CD8-positive, alpha-beta memory T cell (primary cell): ENCODE measurements around the gene PAPSS1. TPM values are rescaled to one million over a fixed set of nuclear protein-coding genes. Genes with fewer than 3 reads are reported as not detected.
"Not testable (repeated sequence)": the region's sequence is repeated elsewhere in the genome, so short reads cannot be mapped to it uniquely, and the experiment has no call there.

Source experiments
- CTCF ChIA-PET: fragments of 350-600 bp; sonication (Branson Sonifier 250); formaldehyde crosslinking; loops from one replicate; lab custom pipeline; 2021; ENCODE audit warnings: antibody characterized with exemption; lab: Charles Lee
- POLR2A ChIA-PET: fragments of 350-600 bp; sonication (Branson Sonifier 250); formaldehyde crosslinking; loops from one replicate; lab custom pipeline; 2021; ENCODE audit warnings: antibody characterized with exemption; lab: Charles Lee
- DNase-seq, 5 donors: peaks; one replicate each; pipeline versions ENCODE4 v3.0.0 to v3.0.0-alpha.2; 2020 to 2022; ENCODE audit warnings: mixed read lengths in 1 of 5
- H3K27ac ChIP-seq: one replicate; pipeline ENCODE4 v1.7.0; 2013; ENCODE audit warnings: low read depth, mild to moderate bottlenecking, low read length, moderate library complexity
- H3K27me3 ChIP-seq: 2 replicates; pipeline ENCODE4 v1.7.0; 2013; ENCODE audit warnings: low read length, mild to moderate bottlenecking; ENCODE audit not compliant: insufficient read depth, poor library complexity, severe bottlenecking
- H3K36me3 ChIP-seq: 2 replicates; pipeline ENCODE4 v1.7.0; 2013; ENCODE audit warnings: mild to moderate bottlenecking, low read length, moderate library complexity; ENCODE audit not compliant: insufficient read depth
- H3K4me1 ChIP-seq: 2 replicates; pipeline ENCODE4 v1.7.0; 2013; ENCODE audit warnings: mild to moderate bottlenecking, low read length, moderate library complexity; ENCODE audit not compliant: insufficient read depth
- H3K4me3 ChIP-seq: 2 replicates; pipeline ENCODE4 v1.7.0; 2013; ENCODE audit warnings: mild to moderate bottlenecking, low read length
- H3K9me3 ChIP-seq: 2 replicates; pipeline ENCODE4 v1.7.0; 2013; ENCODE audit warnings: mild to moderate bottlenecking, low read length
- H3K27ac Mint-ChIP-seq, 8 donors: one replicate each; pipeline ENCODE4 v1.8.0; 2020 to 2021; ENCODE audit warnings: mixed read lengths in 8 of 8, mild to moderate bottlenecking in 6 of 8, inconsistent platforms in 3 of 8, moderate library complexity in 3 of 8
- H3K27me3 Mint-ChIP-seq, 2 donors: one replicate each; pipeline ENCODE4 v1.8.0; 2020 to 2021; ENCODE audit warnings: mixed read lengths in 2 of 2, mild to moderate bottlenecking in 1 of 2, moderate library complexity in 1 of 2
- H3K36me3 Mint-ChIP-seq, 3 donors: one replicate each; pipeline ENCODE4 v1.8.0; 2020 to 2021; ENCODE audit warnings: mixed read lengths in 3 of 3, inconsistent platforms in 1 of 3, mild to moderate bottlenecking in 1 of 3
- H3K4me1 Mint-ChIP-seq, 3 donors: one replicate each; pipeline ENCODE4 v1.8.0; 2020 to 2021; ENCODE audit warnings: mixed read lengths in 3 of 3, inconsistent platforms in 1 of 3, mild to moderate bottlenecking in 1 of 3
- H3K4me3 Mint-ChIP-seq, 7 donors: one replicate each; pipeline ENCODE4 v1.8.0; 2020 to 2021; ENCODE audit warnings: mixed read lengths in 7 of 7, mild to moderate bottlenecking in 6 of 7, moderate library complexity in 4 of 7, inconsistent platforms in 2 of 7
- H3K9me3 Mint-ChIP-seq, 5 donors: one replicate each; pipeline ENCODE4 v1.8.0; 2020 to 2022; ENCODE audit warnings: mixed read lengths in 5 of 5, mild to moderate bottlenecking in 3 of 5, moderate library complexity in 2 of 5, inconsistent platforms in 1 of 5
- polyA plus RNA-seq: library from polyadenylated mRNA; unstranded; fragments of 300-500 nt; fragmentation: Illumina TruSeq; gene quantifications from one replicate; pipeline ENCODE4 v1.2.3, GENCODE V29; 2021
- total RNA-seq, 2 experiments: library from RNA; stranded (reverse); gene quantifications; one replicate each; pipeline ENCODE4 v1.2.3, GENCODE V29; 2021

The PAPSS1 gene
- total and polyA plus RNA-seq, 3 experiments from 2014 or later: 26.6 to 30.9 (median 27.9) TPM

DNA sequence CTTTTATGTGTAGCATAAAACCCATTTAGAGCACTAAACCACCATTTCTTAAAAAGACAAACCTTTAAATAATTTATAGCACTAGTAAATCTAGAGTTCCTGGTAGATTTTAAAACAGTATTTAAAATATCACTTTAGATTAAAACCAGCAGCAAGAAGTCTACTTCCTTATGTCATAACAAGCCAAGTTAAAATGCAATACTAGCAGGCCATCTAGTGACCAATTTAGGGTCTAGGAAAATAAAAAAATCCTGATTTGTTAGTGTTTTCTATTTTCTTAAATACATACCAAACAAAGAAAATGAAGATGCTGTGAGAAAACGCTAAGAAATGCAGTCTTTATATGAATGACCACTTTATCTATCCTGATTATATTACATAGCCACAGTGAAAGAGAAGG, 53.9 kb downstream of the PAPSS1 start:
- Mint-ChIP-seq H3K4me3 (no peak overlapping the region), H3K9me3 (no peaks in the 10 kb centered on the region), H3K4me1 (no peaks in the 10 kb centered on the region), H3K27ac (no peak overlapping the region), H3K36me3 (peaks cover 0 to 21% (median 9%) of the 10 kb centered on the region in 3 donors), H3K27me3 (no peaks in the 10 kb centered on the region)
- no peak overlapping the region for H3K27ac ChIP-seq
- no peak overlapping the region for H3K4me3 ChIP-seq
- no peaks in the 10 kb centered on the region for H3K9me3 ChIP-seq
- no peaks in the 10 kb centered on the region for H3K4me1 ChIP-seq
- no peaks in the 10 kb centered on the region for H3K27me3 ChIP-seq
- POLR2A ChIA-PET: no interaction called here
- no peak for DNase-seq
- H3K36me3 ChIP-seq: no peaks in the 10 kb centered on the region
- CTCF ChIA-PET: no interaction called here

DNA sequence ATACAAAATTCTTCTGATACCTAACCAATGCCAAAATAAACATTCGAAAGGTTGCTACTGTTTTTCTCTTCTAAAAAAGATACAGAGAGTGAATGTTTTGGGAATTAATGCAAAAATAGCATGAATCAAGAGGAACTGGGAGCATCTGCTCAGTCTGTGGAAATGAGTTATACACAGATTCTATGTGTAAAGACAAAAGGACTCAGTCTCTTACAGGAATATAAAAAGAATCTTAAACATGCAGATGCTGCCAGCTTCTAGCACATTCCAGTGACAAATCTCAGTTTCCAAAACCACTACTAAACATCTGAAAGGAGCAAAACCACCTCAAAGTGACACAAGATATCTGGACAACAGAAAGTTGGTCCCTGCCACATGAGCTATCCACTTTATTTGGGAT, 55.0 kb downstream of the PAPSS1 start:
- no peaks in the 10 kb centered on the region for H3K36me3 ChIP-seq

DNA sequence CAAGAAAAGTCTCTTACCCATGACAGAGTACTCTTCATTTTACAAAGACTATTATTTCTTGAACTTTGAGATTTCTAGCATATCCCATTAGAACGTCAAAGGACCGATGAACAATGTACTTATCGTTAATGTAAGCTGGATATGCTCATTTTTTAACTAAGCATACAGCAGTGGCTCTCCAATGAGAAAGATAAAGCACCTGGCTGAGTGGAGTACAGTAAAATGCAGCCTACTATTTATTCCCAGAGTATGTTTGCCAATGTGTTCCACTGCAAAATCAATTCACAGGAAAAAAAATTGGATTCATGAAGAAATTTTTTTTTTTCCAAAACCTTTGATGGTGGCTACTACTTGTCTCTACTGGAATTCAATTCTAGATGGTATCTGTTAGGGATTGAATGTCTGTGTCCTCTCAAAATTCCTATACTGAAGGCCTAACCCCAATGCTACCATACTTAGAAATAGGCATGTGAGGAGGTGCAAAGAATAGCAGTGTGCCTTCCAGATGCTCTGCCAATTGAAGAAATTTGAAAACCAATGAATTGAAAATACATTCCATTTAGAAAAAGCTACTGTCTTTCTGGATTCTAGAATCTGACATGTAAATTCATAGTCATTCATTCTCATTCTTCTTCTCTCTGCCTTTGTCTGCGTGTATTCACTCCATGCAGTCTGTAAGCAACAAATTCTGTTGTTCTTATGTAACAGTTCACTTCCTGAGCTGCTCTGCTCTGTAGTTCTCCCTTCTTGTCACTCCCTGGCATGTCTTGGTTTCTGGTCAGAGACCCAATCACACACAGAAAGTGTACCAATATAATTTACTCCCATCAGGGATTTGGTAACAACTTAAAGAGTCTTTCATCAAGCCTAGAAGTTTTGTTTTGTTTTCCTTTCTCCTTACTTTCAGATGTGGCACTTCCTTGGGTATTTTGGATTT, 61.4 kb downstream of the PAPSS1 start:
- H3K4me1 ChIP-seq: no peaks in the 10 kb centered on the region
- Mint-ChIP-seq H3K4me1 (no peaks in the 10 kb centered on the region), H3K27ac (peak overlapping the region in 1 of 8 donors; percentile 76), H3K4me3 (no peak overlapping the region), H3K36me3 (peaks cover 7 to 33% (median 18%) of the 10 kb centered on the region in 3 donors), H3K27me3 (peaks cover 0 to 2% of the 10 kb centered on the region in 2 donors), H3K9me3 (no peaks in the 10 kb centered on the region)
- POLR2A ChIA-PET: no interaction called here
- H3K9me3 ChIP-seq: no peaks in the 10 kb centered on the region
- CTCF ChIA-PET: no interaction called here
- no peaks in the 10 kb centered on the region for H3K27me3 ChIP-seq
- H3K27ac ChIP-seq: no peak overlapping the region
- H3K4me3 ChIP-seq: no peak overlapping the region
- DNase-seq: no peak
- no peaks in the 10 kb centered on the region for H3K36me3 ChIP-seq

More for the DNA sequence above, 55.0 kb downstream of the PAPSS1 start:
- H3K27ac ChIP-seq: no peak overlapping the region
- Mint-ChIP-seq H3K9me3 (no peaks in the 10 kb centered on the region), H3K36me3 (peaks cover 0 to 14% (median 6%) of the 10 kb centered on the region in 3 donors), H3K4me1 (no peaks in the 10 kb centered on the region), H3K27me3 (peaks cover 0 to 2% of the 10 kb centered on the region in 2 donors), H3K27ac (no peak overlapping the region), H3K4me3 (no peak overlapping the region)
- POLR2A ChIA-PET: no interaction called here
- no peak for DNase-seq
- CTCF ChIA-PET: no interaction called here
- no peaks in the 10 kb centered on the region for H3K4me1 ChIP-seq
- no peaks in the 10 kb centered on the region for H3K27me3 ChIP-seq
- no peak overlapping the region for H3K4me3 ChIP-seq
- H3K9me3 ChIP-seq: no peaks in the 10 kb centered on the region

DNA sequence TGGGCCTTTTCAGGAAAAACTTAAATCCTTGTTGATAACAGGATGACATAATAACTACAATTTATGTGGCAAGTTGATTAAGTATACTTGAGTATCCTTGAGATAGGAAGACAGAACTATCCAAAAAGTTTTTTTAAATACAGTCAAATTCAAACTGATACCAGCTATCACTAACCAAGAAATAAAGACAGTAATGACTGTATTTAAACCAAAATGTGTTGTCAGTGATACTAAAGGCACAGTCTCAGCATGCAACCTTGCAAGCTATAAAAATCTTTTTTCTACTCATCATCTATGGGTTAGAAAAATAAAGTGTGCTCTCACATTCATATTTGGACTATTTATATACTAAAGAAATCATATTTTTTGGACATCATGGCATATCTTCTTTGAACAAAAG, 64.7 kb downstream of the PAPSS1 start:
- H3K27me3 Mint-ChIP-seq: peaks cover 0 to 2% of the 10 kb centered on the region in 2 donors
- no peak overlapping the region for H3K4me3 Mint-ChIP-seq
- Histone ChIP-seq H3K36me3 (no peaks in the 10 kb centered on the region), H3K27me3 (no peaks in the 10 kb centered on the region), H3K4me3 (no peak overlapping the region), H3K9me3 (no peaks in the 10 kb centered on the region), H3K4me1 (no peaks in the 10 kb centered on the region), H3K27ac (no peak overlapping the region)
- CTCF ChIA-PET: no interaction called here
- POLR2A ChIA-PET: no interaction called here
- H3K27ac Mint-ChIP-seq: no peak overlapping the region
- no peaks in the 10 kb centered on the region for H3K4me1 Mint-ChIP-seq
- peaks cover 28 to 63% (median 37%) of the 10 kb centered on the region in 3 donors for H3K36me3 Mint-ChIP-seq
- no peaks in the 10 kb centered on the region for H3K9me3 Mint-ChIP-seq
- no peak for DNase-seq

DNA sequence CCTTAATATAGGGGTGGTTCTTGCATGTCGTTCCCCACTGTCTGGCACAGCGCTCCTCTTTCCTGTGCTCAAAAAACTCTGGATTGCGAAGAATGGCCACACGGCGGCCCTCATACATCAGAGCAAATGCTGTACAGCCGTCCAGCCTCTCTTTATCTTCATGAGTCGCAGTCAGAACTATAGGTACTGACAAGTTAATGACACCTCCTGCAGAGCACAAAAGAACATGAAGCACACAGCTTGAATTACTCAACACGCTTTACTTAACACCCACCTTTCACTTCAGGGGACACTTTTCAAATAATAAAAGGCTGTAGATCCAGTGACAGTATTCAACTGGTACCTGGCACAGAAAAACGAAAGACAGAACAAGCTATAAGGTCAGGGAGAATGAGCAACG, 65.3 kb downstream of the PAPSS1 start:
- no peak for DNase-seq
- Histone ChIP-seq H3K27ac (no peak overlapping the region), H3K4me3 (no peak overlapping the region), H3K4me1 (no peaks in the 10 kb centered on the region), H3K9me3 (no peaks in the 10 kb centered on the region), H3K27me3 (no peaks in the 10 kb centered on the region), H3K36me3 (no peaks in the 10 kb centered on the region)
- no peak overlapping the region for H3K27ac Mint-ChIP-seq
- peaks cover 0 to 3% (median 0%) of the 10 kb centered on the region in 3 donors for H3K4me1 Mint-ChIP-seq
- H3K9me3 Mint-ChIP-seq: no peaks in the 10 kb centered on the region
- H3K4me3 Mint-ChIP-seq: no peak overlapping the region
- H3K36me3 Mint-ChIP-seq: peaks cover 28 to 66% (median 37%) of the 10 kb centered on the region in 3 donors
- ChIA-PET POLR2A (no interaction called here), CTCF (no interaction called here)
- no peaks in the 10 kb centered on the region for H3K27me3 Mint-ChIP-seq

DNA sequence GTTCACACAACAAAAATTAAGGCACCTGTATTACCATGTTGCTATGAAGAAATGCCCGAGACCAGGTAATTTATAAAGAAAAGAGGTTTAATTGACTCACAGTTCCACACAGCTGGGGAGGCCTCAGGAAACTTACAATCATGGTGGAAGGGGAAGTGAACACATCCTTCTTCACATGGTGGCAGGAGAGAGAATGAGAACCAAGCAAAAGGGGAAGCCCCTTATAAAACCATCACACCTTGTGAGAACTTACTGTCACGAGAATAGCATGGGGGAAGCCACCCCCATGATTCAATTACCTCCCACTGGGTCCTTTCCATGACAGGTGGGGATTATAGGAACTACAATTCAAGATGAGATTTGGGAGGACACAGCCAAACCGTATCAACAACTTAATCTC, 68.6 kb downstream of the PAPSS1 start:
- H3K4me1 Mint-ChIP-seq, H3K9me3 Mint-ChIP-seq, H3K4me3 ChIP-seq, H3K4me1 ChIP-seq, POLR2A ChIA-PET, H3K9me3 ChIP-seq, H3K27ac ChIP-seq, H3K27me3 ChIP-seq, H3K36me3 ChIP-seq, H3K4me3 Mint-ChIP-seq, CTCF ChIA-PET, DNase-seq, H3K27me3 Mint-ChIP-seq: not testable (repeated sequence)
- Mint-ChIP-seq H3K36me3 (peaks cover 32 to 68% (median 41%) of the 10 kb centered on the region in 3 donors), H3K27ac (peak overlapping the region in 1 of 8 donors; percentile 5)

DNA sequence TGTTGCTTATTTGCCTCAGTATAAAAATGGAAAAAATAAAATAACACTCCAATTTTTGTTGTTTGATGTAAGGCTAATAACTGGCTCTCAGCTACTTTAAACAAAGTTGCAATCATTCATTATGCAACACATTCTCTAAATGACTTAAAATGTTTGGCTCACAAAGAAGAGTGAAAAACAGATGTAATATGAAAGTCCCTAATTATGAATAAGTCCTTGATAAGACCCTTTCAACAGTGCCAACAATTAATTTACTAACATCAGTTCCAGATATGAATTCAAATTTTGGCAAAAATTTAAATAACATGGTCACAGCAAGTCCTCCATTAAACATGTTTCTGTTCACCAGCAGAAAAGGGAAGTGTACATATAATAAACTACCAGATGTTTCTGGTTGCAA, 69.8 kb downstream of the PAPSS1 start:
- H3K27me3 Mint-ChIP-seq: no peaks in the 10 kb centered on the region
- no peaks in the 10 kb centered on the region for H3K9me3 ChIP-seq
- no peaks in the 10 kb centered on the region for H3K27me3 ChIP-seq
- H3K4me1 Mint-ChIP-seq: peaks cover 0 to 8% (median 4%) of the 10 kb centered on the region in 3 donors
- H3K4me3 ChIP-seq: no peak overlapping the region
- no peak overlapping the region for H3K27ac Mint-ChIP-seq
- no peaks in the 10 kb centered on the region for H3K4me1 ChIP-seq
- H3K36me3 ChIP-seq: no peaks in the 10 kb centered on the region
- H3K27ac ChIP-seq: no peak overlapping the region
- CTCF ChIA-PET: no interaction called here
- peaks cover 32 to 70% (median 41%) of the 10 kb centered on the region in 3 donors for H3K36me3 Mint-ChIP-seq
- H3K4me3 Mint-ChIP-seq: no peak overlapping the region
- POLR2A ChIA-PET: no interaction called here
- no peak for DNase-seq
- H3K9me3 Mint-ChIP-seq: no peaks in the 10 kb centered on the region

DNA sequence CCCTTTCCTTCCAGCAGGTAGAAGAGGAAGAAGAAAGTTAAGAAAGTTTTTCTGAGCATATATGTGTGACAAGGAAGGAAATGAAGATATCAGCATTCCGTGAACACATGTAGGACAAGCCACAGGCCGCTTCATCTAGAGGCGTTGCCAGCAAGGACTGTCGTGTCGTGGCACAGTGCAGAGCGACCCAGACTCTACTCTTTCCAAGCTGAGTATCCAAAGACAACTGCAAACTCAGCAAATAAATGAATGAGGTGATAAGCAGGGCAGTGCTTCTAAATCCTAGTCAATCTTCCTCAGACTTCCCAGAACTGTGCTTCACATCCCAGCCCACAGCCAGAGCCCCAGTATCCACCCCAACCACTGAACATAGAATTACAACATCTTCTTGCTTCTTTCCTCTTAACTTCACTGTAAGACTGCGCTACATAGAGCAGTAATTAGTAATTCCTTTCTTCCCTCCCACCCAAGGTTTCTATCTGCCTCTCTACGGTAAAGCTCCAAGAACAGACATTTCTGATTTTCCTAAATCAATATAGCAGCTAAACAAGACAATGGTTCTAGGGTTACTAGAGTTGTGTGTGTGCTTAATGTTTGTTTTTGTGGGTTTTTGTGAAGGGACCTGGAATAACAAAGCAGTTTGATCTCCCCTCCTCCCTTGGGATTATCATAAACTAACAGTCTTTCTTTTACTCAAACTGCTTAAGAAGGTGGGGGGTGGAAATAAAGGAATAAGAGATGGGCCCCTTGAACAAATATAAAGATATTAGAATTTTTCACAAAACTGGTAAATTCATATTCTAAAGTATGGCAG, 71.6 kb downstream of the PAPSS1 start:
- Mint-ChIP-seq H3K36me3 (peaks cover 34 to 70% (median 46%) of the 10 kb centered on the region in 3 donors), H3K4me3 (no peak overlapping the region), H3K27me3 (no peaks in the 10 kb centered on the region), H3K4me1 (peaks cover 0 to 8% (median 4%) of the 10 kb centered on the region in 3 donors), H3K27ac (no peak overlapping the region), H3K9me3 (no peaks in the 10 kb centered on the region)
- no peak for DNase-seq
- Histone ChIP-seq H3K9me3 (no peaks in the 10 kb centered on the region), H3K36me3 (peaks cover 9% of the 10 kb centered on the region), H3K4me1 (no peaks in the 10 kb centered on the region), H3K27ac (no peak overlapping the region), H3K4me3 (no peak overlapping the region), H3K27me3 (no peaks in the 10 kb centered on the region)
- ChIA-PET CTCF (no interaction called here), POLR2A (no interaction called here)
